ENCODE measurements around the gene TPPP2.
"Not testable (repeated sequence)": the region's sequence is repeated elsewhere in the genome, so short reads cannot be mapped to it uniquely, and the experiment has no call there.

The TPPP2 gene

GRCh38 chr14:21029917-21030316 is at the start of gene TPPP2:
Gene TPPP2, plus strand, starts transcription at chr14:21030217. Its CDS starts 365 bp downstream, at chr14:21030582.
- H3K27ac ChIP-seq: no peak within 1 kb of the TSS
- H3K4me1 ChIP-seq: peaks cover 18% of the 10 kb centered on the region
- H3K4me2 ChIP-seq (ENCODE audit: low read length): no peak within 1 kb of the TSS
- no peak for TF ChIP-seq CTCF (IDR thresholded peaks at IDR 0.05)
- H3K79me2 ChIP-seq: no peaks in the 10 kb centered on the region
- no peaks in the 10 kb centered on the region for H3K9me3 ChIP-seq (ENCODE audit: control insufficient read depth, low read length)
- no peaks in the 10 kb centered on the region for H3K36me3 ChIP-seq (ENCODE audit: control insufficient read depth, insufficient read depth, low read length)
- H3K9ac ChIP-seq: no peak within 1 kb of the TSS
- no peak within 1 kb of the TSS for H3K4me3 ChIP-seq (ENCODE audit: low read depth, low read length)
- H3K27me3 ChIP-seq (ENCODE audit: control insufficient read depth, insufficient read depth, low read length): no peaks in the 10 kb centered on the region
- H2AFZ ChIP-seq: no peak within 1 kb of the TSS

GRCh38 chr14:20980906-20981305 is 49.1 kb upstream of the TPPP2 start:
- Histone ChIP-seq H3K79me2 (no peaks in the 10 kb centered on the region), H3K9me3 (ENCODE audit: control insufficient read depth, low read length) (no peaks in the 10 kb centered on the region), H3K9ac (no peak overlapping the region), H3K36me3 (ENCODE audit: control insufficient read depth, insufficient read depth, low read length) (no peaks in the 10 kb centered on the region), H3K4me2 (ENCODE audit: low read length) (no peak overlapping the region), H3K27me3 (ENCODE audit: control insufficient read depth, insufficient read depth, low read length) (no peaks in the 10 kb centered on the region), H3K4me1 (no peaks in the 10 kb centered on the region), H3K4me3 (ENCODE audit: low read depth, low read length) (no peak overlapping the region), H2AFZ (no peak overlapping the region), H3K27ac (no peak overlapping the region)
- no peak for TF ChIP-seq CTCF (IDR thresholded peaks at IDR 0.05)

- Histone ChIP-seq H3K36me3 (ENCODE audit: control insufficient read depth, insufficient read depth, low read length) (no peaks in the 10 kb centered on the region), H3K27me3 (ENCODE audit: control insufficient read depth, insufficient read depth, low read length) (no peaks in the 10 kb centered on the region), H3K27ac (no peak overlapping the region), H3K79me2 (no peaks in the 10 kb centered on the region), H2AFZ (no peak overlapping the region), H3K4me2 (ENCODE audit: low read length) (no peak overlapping the region), H3K4me1 (no peaks in the 10 kb centered on the region), H3K4me3 (ENCODE audit: low read depth, low read length) (no peak overlapping the region), H3K9me3 (ENCODE audit: control insufficient read depth, low read length) (no peaks in the 10 kb centered on the region), H3K9ac (no peak overlapping the region)
- TF ChIP-seq CTCF (IDR thresholded peaks at IDR 0.05): no peak
Observed at GRCh38 chr14:20982646-20983369, 47.2 kb upstream of the TPPP2 start.

GRCh38 chr14:20985650-20986049 is 44.4 kb upstream of the TPPP2 start:
- not testable (repeated sequence) for H3K36me3 ChIP-seq (ENCODE audit: control insufficient read depth, insufficient read depth, low read length); H3K27ac ChIP-seq; H3K4me3 ChIP-seq (ENCODE audit: low read depth, low read length); H3K79me2 ChIP-seq; H3K9ac ChIP-seq; H3K27me3 ChIP-seq (ENCODE audit: control insufficient read depth, insufficient read depth, low read length); H2AFZ ChIP-seq; H3K9me3 ChIP-seq (ENCODE audit: control insufficient read depth, low read length); H3K4me1 ChIP-seq; H3K4me2 ChIP-seq (ENCODE audit: low read length)

- H3K4me2 ChIP-seq (ENCODE audit: low read length): no peak overlapping the region
- TF ChIP-seq CTCF (IDR thresholded peaks at IDR 0.05): no peak
- peaks cover 13% of the 10 kb centered on the region for H3K4me1 ChIP-seq
- H3K4me3 ChIP-seq (ENCODE audit: low read depth, low read length): no peak overlapping the region
- H2AFZ ChIP-seq: no peak overlapping the region
- no peaks in the 10 kb centered on the region for H3K27me3 ChIP-seq (ENCODE audit: control insufficient read depth, insufficient read depth, low read length)
- no peaks in the 10 kb centered on the region for H3K36me3 ChIP-seq (ENCODE audit: control insufficient read depth, insufficient read depth, low read length)
- H3K9ac ChIP-seq: no peak overlapping the region
- no peaks in the 10 kb centered on the region for H3K9me3 ChIP-seq (ENCODE audit: control insufficient read depth, low read length)
- no peak overlapping the region for H3K27ac ChIP-seq
- peaks cover 2% of the 10 kb centered on the region for H3K79me2 ChIP-seq
Observed at GRCh38 chr14:20986811-20987210, 43.2 kb upstream of the TPPP2 start.

Data from parathyroid adenoma (tissue), 2 donors.